Stimulated activated CD8-positive, alpha-beta memory T cell treated with anti-CD3 and anti-CD28 coated beads, Interleukin-4, amount 100 ng/mL, for 24 hours (primary cell): ENCODE results near the gene LFNG.

Source experiments
- DNase-seq: peaks from one replicate; pipeline ENCODE4 v3.0.0-alpha.2; 2020; ENCODE audit warnings: low read depth

LFNG gene

DNA sequence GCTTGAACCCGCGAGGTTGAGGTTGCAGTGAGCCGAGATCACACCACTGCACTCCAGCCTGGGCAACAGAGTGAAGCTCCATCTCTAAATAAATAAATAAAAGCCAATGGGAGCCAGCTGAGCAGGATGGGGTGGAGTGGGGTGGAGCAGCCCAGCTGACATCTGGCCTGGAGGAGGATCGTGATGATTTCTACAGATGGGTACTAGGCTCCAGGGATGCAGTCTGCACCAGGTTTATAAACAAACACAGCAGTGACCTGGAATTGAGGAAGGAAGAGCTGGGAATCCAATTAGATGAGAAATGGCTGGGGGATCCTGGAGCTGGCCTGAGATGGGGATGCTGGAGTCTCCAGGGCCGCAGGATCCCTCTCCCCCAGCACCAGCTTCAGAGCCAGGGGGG is 36.1 kb upstream of the LFNG start:
- no peak for DNase-seq

DNA sequence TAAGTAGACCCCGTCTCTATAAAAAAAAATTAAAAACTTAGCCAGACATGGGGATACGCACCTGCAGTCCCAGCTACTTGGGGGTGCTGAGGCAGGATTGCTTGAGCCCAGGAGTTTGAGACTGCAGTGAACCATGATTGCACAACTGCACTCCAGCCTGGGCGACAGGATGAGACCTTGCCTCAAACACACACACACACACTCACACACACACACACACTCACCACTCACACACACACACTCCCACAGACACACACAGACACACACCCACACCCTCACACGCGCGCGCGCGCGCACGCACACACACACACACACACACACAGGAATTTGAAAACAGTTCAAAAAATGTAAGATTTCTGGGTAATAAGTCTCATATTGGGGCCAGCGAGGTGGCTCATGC is 34.7 kb upstream of the LFNG start:
- DNase-seq = no peak

DNA sequence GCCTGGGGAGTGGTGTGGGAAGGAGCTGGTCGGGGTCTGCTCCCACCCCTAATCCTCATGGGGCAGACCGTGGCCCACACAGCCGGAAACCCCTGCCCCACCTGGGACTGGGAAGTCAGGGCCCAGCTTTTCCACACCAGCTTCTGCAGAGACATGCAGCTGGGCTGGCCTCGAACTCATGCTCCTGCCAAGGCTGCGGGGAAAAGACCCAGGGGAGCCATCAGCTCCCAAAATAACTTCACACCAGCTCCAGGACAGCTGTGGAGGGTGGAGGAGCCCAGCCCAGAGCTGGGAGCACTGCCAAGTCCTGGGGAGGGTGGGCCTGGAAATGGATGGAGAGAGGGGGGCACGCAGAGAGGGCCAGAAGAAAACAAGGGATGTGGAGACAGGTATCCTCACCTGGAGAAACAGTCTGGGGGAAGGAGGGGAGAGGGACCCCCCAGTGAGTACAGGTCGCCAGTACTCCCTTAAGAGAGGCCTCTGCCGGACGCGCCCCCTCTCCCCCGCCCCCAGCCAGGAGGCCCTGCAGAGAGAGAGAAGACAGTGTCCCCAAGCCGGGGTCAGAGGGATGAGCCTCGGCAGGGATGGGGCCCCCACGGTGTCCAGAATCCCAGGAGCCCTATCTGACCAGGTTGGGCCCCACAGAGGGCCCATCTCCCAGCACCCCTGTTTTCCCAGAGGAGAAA is 31.8 kb upstream of the LFNG start:
- no peak for DNase-seq

DNA sequence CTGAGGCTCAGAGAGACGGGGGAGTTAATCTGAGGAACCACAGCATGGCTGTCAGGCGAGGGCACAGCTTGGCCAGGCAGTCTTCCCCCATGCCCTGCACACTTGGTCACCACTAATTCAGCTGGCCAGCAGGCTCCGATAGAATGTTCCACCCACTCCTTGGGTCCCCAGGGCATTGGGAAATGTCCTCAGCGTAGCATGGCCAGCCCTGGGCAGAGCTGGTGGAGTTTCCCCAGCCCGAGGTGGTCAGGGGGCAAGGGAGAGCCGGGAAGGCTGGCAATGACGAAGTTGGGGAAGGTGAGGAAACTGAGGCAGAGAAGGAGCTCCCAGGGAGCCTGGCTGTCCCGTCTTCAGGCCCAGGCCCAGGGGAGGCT is 31.3 kb upstream of the LFNG start:
- DNase-seq = no peak

DNA sequence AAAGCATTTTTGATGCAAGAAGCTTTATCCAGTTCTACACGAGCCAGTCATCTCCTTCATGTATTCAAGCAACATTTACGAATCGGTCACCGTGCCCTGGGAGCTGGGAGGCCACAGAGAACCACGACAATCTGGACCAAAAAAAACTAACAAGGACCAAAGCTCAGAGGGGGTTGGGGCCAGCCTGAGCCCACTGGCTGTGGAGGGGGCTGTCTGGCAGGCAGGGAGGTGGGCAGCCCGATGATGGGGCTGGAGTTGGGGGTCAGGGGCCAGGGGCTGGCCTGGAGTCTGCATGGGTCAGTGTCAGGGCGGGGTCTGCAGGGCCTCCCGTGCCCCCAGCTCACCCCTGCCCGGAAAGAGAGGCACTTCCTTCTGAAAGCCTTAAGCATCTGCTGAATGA is 30.9 kb upstream of the LFNG start:
- no peak for DNase-seq

DNA sequence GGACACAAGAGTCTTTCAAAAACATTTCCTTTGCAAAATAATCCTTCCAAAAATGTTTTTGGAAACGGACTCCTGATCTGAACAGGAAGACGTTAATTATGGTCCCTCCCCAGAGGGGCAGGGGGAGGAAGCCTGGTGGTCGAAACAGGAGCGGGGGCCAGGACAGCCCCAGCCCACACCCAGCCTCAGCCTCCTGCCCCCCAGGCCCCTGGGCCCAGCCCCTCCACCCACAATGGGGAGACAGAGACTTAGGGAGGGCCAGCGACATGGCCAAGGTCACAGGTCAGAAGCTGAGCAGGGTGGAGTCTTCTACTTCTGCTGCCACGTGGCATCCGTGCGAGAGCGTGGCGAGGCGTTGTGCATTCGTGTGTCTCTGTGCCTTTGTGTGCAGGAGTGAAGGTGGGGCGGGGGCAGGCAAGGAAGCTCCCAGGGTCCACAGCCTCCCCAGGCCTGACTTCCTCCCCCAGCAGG is 29.4 kb upstream of the LFNG start:
- DNase-seq = no peak

DNA sequence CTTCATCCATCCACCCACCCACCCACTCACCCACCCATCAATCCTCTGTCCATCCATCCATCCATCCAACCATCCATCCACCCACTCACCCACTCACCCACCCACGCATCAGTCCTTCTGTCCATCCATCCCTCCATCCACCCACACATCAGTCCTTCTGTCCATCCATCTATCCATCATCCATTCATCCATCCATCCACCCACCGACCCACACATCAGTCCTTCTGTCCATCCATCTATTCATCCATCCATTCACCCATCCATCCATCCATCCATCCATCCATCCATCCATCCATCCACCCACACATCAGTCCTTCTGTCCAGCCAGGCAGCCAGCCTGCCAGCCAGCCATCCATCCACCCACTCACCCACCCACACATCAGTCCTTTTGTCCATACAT is 27.5 kb upstream of the LFNG start:
- no peak for DNase-seq

DNA sequence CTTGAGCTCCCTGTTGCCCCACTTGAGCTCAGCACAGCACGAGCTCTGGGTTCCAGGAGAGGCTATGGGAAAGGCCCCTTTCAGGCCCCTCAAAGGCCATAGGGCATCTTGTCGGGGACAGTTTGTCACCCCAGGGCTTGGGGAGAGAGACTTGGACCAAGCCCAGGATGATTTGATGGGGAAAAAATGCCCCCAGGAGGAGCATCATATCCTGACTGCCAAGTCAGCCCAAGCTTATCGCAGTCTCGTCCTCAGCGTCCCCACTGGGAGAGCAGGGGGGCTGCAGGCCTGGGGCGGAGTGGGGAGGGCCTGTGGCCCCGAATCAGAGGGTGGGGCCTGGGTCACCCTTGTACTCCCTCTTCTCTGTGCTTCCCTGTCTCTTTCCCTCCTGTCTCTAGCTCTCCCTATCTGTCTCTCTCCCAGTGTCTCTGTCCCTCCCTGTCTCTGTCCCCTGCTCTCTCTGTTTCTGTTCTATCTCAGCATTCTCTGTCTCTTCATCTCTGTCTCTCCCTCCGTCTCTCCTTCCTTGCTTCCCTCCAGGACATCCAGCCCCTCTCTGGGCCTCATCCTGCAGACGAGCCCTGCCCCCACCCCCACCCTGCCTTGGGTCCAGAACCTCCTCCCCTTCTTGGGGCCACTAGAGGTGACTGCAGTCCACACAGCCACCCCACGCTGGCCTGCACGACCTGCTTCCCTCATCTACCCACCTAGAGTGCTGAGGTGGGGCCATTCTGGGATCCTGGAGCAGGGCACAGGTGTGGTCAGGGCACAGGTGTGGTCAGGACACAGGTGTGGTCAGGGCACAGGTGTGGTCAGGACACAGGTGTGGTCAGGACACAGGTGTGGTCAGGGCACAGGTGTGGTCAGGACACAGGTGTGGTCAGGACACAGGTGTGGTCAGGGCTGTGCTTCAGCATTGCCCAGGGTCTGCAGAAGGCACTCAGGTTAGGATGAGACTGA is 26.1 kb upstream of the LFNG start:
- no peak for DNase-seq

DNA sequence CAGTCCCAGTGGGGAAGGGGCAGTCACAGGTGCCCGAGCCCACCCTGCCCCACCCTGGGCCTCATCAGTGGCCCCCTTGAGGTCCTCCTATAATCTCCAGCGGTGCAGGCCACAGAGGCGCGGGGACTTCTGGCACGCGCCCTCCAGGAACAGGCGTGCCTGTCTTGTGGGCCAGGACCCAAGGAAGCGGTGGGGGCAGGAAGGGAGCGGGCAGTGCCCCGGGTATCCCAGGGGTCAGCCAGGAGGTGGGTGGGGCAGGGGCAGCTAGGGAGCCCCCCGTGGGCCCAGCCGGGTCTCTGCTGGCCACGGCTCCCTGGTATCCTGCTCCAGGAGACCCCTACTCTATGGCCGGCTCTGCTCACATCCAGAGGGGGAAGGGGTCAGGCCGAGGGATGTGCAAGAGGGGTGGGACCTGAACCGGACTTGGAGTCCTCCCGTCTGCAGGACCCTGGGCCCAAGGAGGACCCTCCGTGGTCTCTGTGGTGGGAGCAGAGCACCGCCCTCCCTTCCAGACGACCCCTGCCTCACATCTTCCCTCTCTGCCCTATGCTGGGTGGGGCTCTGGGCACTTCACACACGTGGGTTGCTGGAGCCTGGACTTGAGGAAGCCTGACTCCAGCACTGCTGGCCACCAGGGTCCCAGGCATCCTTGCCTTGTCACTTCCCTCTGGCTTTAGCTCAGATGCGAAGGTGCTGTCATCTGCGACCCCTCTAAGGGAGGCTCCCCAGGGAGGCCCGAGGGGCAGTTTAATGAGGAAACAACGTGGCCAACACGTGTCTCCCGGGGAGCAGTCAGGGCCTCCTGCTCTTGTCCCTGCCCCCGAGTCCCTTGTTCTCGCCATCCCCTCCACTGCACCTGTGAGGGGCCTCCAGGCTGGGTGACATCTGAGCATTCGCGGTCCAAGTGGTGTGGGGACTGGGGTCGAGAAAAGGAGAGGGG is 25.1 kb upstream of the LFNG start:
- DNase-seq = no peak

DNA sequence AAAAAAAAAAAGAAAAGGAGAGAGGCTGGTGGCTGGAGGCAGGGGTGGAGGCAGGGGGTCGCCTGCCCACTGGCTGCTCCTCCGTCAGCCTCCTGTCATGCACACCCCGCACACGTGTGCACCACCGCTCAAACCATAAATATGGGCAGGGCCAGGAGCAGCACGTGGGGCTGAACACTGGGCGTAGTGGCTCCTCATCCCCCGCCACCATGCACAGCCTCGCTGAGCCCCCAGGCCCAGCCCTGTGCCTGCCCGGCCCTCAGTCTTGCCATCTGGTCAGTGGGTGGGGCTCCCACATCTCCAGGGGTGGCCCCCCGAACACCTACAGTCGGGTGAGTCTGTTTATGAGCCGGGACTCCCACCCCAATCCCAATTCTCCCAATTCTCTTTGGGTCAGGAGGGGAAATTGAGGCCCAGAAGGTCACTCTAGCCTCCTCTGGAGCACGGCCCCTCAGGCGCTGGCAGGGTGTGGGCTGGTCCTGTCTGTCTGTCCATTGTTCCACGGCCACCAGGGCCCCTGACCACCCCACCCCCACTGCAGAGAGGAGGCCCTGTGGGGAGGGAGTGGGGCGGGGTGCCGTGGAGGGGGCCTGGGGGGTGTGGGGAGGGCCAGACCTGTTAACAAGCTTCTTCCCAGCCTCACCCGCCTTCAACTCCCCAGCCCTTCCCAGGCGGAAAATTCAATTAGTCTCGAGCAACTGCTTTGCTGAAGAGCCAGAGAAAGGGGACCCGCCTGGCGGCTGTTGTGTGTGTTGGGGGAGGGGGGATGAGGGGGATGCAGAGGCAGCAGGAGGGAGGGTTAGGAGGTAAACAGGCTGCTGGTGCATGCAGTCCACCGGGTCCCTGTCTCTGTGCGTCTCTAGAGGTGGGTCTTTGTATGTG is 23.9 kb upstream of the LFNG start:
- DNase-seq = no peak

DNA sequence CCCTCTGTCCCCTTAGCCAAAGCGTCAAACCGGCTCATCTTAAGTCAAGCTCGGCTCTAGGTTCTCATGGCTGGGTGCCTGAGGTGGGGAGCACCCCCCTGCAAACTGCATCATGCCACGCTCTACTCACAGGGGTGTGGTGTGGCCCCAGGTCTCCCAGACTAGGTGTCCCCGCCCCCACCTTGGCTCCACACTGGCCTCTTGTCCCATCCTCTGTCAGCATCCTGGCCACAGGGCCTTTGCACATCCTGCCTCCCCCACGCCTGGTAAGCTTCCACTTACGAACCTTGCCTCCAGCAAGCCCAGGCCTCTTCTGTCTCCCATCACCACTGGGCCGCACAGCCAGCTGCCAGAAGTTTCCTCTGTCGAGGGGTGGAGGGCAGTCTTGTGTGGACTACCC is 23.2 kb upstream of the LFNG start:
- no peak for DNase-seq

DNA sequence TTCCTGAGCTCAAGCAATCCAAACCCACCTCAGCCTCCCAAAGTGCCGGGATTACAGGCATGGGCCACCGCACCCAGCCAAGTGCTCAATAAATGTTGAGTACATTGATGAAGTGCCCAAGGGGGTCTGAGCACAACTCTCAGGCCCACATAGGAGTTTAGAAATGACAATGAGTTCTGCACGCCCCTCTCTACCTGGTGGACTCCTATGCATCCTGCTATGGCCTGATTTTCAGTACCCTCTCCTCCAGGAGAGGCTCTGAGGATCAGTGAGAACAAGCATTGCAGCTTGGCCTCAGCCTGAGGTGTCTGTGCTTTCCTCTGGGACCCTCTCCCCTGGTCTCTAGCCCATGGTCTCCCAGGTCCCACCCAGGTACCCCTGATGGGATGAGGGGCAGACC is 22.5 kb upstream of the LFNG start:
- DNase-seq = no peak

DNA sequence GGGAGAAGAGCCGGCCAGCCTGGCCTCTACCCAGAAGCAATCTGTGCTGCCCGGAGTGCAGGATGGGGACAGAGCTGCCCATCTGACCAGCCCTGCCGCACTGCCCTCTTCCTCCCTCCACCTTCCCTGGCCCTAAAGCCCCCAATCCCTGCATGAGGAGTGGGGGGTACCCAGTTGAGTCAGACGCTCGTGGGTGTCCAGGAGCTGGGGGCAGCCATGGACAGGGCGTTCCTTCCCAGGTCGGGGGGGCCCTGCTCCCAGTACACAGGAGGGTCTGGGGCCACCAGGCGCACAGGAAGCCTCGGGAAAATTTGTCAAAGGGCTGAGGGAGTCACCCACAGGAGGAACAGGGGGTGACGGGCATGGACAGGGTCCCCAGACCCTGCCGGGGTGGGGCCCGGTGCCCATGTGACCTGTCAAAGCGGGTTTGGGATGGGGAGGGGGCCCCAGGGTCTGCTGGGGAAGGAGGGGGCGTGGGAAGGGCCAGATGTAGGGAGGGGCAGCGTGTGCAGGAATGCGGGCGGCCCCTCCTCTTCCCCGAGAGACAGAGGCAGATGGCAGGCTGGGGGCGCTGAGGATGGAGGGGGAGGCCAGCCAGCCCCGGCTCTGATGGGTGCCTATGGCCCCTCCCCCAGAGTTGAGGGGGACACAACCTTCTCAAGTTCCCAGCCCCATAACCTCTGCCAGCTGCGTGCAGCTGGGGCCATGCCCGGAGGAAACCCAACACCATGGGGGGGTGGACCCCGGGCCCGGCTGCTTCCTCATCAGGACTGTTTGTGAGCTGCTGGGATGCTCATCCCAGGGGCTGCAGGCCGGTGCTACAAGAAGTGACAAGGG is 21.9 kb upstream of the LFNG start:
- no peak for DNase-seq

DNA sequence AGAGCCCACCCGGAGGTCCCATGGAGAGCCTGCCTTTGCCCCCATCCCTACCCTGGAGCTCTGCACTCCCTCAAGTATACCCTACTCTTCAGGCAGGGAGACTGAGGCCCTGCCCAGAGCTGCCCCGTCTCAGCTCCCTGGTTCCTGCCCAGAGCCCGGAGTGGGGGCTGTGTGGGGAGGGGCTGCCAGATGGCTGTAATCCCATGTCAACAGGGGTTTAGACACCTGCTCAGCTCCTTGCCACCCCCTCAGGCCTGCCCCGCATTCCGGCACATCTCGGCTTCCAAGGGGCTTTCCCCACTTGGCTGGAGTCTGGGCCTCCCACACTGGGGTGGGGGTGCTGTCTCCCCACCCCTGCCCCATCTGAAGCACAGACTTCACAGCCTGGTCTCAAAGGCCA is 20.9 kb upstream of the LFNG start:
- no peak for DNase-seq

DNA sequence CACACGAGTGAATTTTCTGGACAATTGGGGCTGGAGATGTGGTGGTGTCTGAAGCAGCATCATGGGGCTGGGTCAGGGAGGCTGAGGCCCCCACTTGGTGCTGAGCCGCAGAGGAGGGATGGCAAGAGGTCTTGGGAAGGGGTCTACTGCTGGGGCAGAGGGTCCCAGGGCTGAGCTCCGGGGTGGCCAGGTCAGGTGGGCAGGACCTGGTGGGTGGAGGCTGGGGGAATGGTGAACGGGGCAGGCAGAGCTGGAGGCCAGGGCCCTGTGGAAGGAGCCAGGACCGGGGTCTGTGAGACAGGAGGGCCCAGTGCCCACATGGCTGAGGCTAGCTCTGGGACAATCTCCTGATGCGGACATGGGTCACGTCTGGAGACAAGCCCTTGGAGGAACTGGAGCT is 20.4 kb upstream of the LFNG start:
- DNase-seq = no peak

DNA sequence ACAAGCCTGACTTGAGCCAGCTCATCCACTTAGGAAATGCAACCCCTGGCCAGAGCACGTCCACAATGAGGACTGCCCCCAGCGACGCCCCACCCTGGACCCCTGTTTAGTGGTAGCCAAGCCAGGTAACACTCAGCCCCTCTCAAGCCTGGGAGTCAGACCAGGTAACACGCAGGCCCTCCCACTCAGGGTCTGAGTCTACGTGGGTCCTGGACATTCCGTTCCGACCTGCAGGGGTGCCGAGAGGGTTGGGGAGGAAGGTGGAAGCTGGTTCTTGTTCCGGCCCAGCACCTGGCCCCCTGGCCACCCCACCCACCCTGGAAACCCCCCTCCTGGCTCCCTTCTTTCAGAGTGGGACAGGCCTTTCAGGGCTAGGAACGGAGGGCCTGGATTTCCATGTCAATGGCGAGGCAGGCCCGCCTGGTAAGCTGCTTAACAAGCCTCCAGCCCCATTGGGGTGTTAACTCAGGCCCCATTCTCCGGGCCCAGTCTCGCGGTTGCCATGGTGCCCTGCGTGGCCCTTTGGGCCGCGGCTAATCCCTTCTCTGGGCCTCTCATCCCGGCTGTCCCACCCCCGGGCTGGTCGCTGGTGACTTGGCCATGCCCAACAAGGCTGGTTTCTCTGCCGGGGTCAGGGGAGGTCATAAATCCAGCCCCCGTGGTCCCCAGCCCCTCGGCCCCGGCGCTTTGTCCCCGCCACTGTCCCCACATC is 19.7 kb upstream of the LFNG start:
- no peak for DNase-seq

DNA sequence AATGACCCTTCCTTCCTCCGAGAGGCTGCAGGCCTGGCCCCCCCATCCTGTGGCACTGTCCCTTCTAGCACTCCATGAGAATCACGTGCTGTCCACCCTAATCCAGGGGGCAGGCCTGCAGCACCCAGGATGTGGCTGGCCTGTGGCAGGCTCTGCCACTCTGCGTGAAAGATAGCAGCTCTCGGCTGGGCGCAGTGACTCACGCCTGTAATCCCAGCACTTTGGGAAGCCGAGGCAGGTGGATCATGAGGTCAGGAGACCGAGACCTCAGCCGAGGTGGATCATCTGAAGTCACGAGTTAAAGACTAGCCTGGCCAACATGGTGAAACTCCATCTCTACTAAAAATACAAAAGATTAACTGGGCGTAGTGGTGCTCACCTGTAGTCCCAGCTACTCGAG is 18.9 kb upstream of the LFNG start:
- no peak for DNase-seq

DNA sequence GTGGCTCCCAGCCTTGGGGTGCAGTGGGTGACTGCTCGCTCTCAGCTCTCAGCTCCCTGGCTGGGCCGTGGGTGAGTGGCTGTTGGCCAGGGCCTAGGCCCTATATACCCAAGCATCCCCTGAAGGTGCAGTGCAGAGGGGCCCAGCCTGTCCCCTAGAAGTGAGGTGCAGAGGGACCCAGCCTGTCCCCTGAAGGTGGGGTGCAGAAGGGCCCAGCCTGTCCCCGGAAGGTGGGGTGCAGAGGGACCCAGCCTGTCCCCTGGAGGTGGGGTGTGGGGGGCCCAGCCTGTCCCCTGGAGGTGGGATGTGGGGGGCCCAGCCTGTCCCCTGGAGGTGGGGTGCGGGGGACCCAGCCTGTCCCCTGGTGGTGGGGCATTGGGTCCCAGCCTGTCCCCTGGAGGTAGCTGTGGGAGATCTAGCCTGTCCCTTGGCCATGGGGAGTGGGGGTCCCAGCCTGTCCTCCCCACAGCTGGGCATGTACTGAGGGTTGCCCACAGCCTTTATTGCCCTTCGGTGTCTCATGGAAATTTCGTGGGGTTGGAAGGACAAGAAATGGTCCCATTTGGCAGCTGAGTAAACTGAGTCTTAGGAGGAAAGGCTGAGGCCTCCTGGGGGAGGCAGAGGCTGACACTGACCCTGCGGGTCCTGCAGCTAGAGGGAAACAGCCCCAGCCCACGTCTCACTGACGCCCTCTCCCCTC is 17.5 kb upstream of the LFNG start:
- DNase-seq = no peak

DNA sequence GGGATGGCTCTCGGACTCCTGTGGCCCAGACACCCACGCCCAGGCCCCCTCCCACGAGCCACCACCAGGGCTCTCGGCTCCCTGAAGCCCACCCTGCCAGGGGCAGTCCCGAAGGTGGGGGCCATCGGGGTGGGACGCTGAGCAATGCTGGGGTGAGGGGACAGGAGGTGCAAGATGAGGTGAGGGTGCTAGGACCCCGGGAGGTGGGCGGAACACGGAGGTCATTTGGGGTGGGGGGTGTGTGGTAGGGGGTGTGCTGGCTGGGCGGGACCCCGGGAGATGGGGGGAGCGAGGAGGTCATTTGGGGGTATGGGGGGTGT is 17.0 kb upstream of the LFNG start:
- no peak for DNase-seq
